GM21619 (cell line): Measurements from ENCODE around the gene TEX19.
"Not testable (repeated sequence)": the region's sequence is repeated elsewhere in the genome, so short reads cannot be mapped to it uniquely, and the experiment has no call there.

Source experiments
- ATAC-seq: cut with Tn5 transposase; IDR thresholded peaks from one replicate; pipeline ENCODE4 v1.9.1; 2021; ENCODE audit not compliant: unreplicated experiment

TEX19 gene

GRCh38 chr17:82334204-82334621, 24.8 kb upstream of the TEX19 start:
- no peak for ATAC-seq

- ATAC-seq = no peak
Measured at GRCh38 chr17:82334622-82335394, 24.2 kb upstream of the TEX19 start.

GRCh38 chr17:82338858-82339633, 20.0 kb upstream of the TEX19 start:
- no peak for ATAC-seq

GRCh38 chr17:82339634-82340580, 19.1 kb upstream of the TEX19 start:
- no peak for ATAC-seq

GRCh38 chr17:82342361-82343079, 16.5 kb upstream of the TEX19 start:
- no peak for ATAC-seq

DNA sequence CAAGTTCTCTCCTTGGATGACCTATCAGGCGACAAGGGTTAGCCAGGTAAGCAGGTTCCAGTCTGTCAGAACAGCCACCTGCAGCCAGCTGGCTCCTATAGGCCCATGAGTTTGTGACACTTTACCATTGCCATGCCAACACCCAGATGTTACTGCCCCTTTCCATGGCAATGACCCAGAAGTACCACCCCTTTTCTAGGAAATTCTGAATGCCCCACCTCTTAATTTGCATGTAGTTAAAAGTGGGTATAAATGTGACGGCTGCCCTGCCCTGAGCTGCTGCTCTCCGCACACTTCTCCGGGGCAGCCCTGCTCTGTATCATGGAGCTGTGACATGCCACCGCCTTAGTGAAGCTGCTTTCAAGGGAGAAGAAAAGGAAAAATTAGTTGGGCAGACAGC, 15.5 kb upstream of the TEX19 start:
- no peak for ATAC-seq

DNA sequence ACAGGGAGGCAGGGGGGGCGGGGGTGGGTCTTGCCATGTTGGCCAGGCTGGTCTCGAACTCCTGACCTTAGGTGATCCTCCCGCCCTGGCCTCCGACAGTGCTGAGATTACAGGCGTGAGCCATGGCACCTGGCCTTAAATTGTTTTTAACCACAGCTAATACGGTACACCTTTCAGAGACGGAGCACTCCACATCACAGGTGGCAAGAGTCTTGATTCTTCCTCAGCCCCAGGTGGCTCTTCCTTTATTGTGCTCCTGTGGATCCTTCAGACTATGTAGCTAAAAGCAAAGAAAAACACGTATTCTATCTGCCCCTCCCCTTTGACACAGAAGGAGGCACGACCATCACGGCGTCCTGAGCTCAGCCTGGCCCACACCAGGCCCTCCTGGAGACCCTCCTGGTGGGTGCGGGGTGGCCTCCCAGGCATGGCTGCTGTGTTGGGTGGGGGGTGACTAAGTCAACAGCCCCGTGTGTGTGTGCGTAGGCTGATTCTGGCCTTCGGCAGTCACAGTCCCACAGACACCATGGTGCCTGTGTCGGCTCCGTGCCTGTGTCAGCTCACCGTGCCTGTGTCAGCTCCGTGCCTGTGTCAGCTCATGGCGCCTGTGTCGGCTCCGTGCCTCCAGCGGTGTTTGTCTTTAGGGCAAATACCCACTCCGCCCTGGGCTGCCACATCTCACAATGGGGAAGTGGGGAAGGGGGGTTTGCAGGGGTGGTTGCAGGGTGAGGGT, 14.7 kb upstream of the TEX19 start:
- no peak for ATAC-seq

DNA sequence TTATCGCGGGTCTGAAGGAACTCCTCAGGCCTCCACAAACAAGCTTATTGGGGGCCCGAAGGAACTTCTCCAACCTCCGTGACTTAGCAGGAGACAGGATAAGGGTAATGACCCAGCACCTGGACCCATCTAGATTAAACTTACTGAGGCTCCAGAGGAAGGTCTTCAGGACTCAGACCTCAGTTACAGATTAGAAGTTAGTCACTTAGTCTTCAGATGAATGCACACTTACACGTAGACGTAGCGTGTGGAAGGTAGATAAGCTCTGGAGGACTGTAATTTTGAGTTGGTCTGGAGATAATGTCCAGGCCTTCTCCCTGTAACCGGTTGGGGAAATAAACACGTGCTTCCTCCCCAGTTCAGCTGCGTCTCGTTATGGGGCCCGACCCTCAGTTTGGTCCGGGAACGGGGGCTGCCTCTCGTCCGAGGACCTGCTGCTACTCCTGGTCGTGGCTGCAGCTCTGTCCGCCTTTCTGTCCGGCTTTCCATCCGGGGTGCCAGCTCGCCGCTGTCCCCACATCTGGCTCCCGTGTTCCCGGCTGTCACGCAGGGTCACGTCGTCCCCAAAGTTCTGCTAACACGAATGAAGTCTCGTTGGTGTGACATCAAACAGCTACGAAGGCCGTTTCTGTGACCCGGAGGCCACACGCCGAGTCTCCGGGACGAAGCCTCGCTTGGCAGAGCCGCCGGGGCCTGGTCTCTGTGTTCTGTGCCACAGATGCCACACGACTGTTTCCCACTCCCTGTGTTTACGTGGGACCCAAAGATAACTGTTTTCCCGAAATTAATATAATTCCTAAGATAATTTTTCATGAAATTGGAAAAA, 13.7 kb upstream of the TEX19 start:
- ATAC-seq = no peak

- no peak for ATAC-seq
Measured at GRCh38 chr17:82346342-82347300, 12.4 kb upstream of the TEX19 start.

GRCh38 chr17:82347994-82348393, 11.1 kb upstream of the TEX19 start:
- not testable (repeated sequence) for ATAC-seq

- ATAC-seq = no peak
Measured at GRCh38 chr17:82348434-82348833, 10.6 kb upstream of the TEX19 start.

GRCh38 chr17:82348866-82349265, 10.2 kb upstream of the TEX19 start:
- no peak for ATAC-seq

GRCh38 chr17:82349287-82349701, 9.8 kb upstream of the TEX19 start:
- no peak for ATAC-seq

DNA sequence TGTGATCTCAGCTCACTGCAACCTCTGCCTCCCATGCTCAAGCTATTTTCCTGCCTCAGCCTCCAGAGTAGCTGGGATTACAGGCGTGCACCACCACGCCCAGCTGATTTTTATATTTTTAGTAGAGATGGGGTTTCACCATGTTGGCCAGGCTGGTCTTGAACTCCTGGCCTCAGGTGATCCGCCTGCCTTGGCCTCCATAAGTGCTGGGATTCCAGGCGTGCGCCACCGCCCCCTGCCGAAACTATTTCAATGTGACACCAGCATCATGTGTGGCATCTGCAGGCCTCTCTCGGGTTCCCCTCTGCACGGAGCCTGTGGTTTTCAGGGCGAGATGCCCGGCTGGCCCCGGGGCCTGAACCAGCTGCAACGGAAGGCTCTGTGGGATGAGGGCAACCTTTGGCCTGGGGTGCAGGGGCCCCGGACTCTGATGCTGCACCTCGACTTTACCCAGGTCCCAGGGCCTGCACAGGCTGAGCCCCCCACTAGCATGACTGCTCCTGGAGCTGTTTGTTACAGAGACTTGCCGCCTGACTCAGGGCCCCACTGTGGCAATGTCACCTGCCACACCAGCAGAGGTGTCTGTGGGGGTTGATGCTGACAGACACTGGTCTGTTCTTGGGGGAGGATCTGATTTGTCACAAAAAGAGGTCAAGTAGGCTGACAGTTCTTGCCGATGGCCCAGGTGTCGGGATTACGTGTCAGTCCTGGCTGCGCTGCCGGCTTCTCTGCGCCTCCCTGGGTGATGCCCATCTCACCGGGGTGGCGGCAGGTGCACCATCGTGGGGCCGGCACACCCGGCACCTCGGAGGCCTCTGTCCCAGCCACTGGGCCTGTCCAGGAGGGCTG, 8.6 kb upstream of the TEX19 start:
- ATAC-seq = no peak

- ATAC-seq = peak; percentile 65
Measured at GRCh38 chr17:82351254-82351712, 7.8 kb upstream of the TEX19 start.

GRCh38 chr17:82351713-82352488, 7.1 kb upstream of the TEX19 start:
- no peak for ATAC-seq
